Measurements from ENCODE around the gene DLGAP1. TPM values are rescaled to one million over a fixed set of nuclear protein-coding genes. Genes with fewer than 3 reads are reported as not detected.

Gene DLGAP1
- total RNA-seq, 1 experiment from 2014 or later: 0.07 TPM

DNA sequence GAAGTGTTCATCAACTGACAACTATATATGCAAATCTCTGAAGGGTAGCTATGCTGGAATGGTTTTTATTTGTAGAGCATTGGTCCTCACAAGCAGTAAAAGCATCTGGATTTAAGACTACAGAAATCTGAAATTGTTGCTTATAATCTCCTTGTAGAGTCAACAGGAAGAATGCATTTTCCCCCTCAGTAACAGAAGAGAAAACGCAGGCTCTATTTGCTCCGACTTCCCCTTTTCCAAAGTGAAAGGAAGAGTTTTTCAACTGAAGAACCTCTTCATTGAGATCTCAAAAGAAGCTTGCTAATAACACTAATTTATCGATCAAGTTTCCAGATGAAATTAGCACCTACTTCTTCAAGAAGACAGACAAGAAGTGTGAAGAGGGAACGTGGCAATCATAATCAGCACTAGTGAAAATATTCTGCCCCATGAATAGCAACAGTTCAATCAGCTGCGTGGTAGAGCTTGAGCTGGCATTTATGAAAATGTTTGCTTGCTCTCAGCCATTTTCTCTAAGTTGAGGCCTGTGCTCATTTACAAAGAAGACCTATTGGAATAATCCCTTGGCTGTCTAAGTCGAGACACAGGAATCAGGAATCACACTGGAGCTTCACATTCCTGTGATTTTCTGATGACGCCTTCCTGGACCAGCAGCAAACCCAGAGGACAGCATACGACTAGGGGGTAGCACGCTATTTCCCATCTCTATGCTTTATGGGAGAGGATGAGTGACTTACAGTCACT lies 961.4 kb downstream of the DLGAP1 start:
- ChIA-PET CTCF (interaction anchor here (0.6 to 1.2 kb wide), 3 partner anchors 12 to 550 kb away, joined by 3 to 4 read pairs (median 3); no protein-coding TSS in a partner anchor), POLR2A (no interaction called here)
- no peak overlapping the region for H3K4me3 Mint-ChIP-seq (ENCODE audit: unreplicated experiment)
- H3K27me3 Mint-ChIP-seq (ENCODE audit: insufficient read depth, unreplicated experiment): no peaks in the 10 kb centered on the region
- Histone ChIP-seq H3K9me3 (no peaks in the 10 kb centered on the region), H3K36me3 (ENCODE audit: control insufficient read depth, insufficient read depth, low read length) (no peaks in the 10 kb centered on the region), H3K27me3 (replicated peaks; ENCODE audit: control insufficient read depth, insufficient read depth, low read length) (no peaks in the 10 kb centered on the region), H3K4me3 (ENCODE audit: low read depth, low read length) (no peak overlapping the region), H3K4me1 (peaks cover 12% of the 10 kb centered on the region)
- no peaks in the 10 kb centered on the region for H3K9me3 Mint-ChIP-seq (ENCODE audit: unreplicated experiment)
- H3K27ac Mint-ChIP-seq (ENCODE audit: unreplicated experiment): no peak overlapping the region
- H3K36me3 Mint-ChIP-seq (ENCODE audit: insufficient read depth, unreplicated experiment): no peaks in the 10 kb centered on the region
- no peak for DNase-seq
- intact Hi-C loops (cut with micrococcal nuclease; ENCODE audit: unreplicated experiment): no loop called here
- no peak for TF ChIP-seq CTCF (IDR thresholded peaks at IDR 0.05; ENCODE audit: insufficient read depth in 1 of 2, low read depth in 1 of 2, low read length in 1 of 2, severe bottlenecking in 1 of 2, unreplicated experiment in 1 of 2)
- H3K4me1 Mint-ChIP-seq (ENCODE audit: low read depth, unreplicated experiment): peaks cover 18% of the 10 kb centered on the region
- BruUV-seq (replicated peaks): no TSS peak

DNA sequence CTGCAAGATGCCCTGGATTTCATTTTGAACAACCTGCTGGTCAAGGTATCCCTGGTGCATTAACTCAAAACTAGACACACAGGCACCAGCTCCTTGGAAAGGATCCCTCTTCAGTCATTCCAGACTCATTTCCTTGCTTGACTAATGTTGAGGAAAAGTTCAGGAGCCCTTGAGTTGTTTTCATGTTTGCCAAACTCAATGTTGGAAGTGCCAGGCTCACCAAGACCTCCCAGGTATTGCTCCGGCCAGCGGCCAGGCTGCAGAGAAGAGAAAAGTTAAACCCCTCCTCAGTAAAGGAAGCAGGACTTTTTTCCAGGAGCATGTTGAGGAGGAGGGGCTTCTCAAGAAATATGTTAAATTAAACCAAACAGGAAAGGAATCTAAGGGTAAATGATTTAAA lies 962.4 kb downstream of the DLGAP1 start:
- POLR2A ChIA-PET: no interaction called here
- TF ChIP-seq CTCF (IDR thresholded peaks at IDR 0.05; ENCODE audit: insufficient read depth in 1 of 2, low read depth in 1 of 2, low read length in 1 of 2, severe bottlenecking in 1 of 2, unreplicated experiment in 1 of 2): no peak
- intact Hi-C loops (cut with micrococcal nuclease; ENCODE audit: unreplicated experiment): no loop called here

GRCh38 chr18:3491981-3492555 lies 963.0 kb downstream of the DLGAP1 start:
- POLR2A ChIA-PET: no interaction called here
- peaks cover 12% of the 10 kb centered on the region for H3K4me1 ChIP-seq
- no peak overlapping the region for H3K4me3 Mint-ChIP-seq (ENCODE audit: unreplicated experiment)
- H3K4me1 Mint-ChIP-seq (ENCODE audit: low read depth, unreplicated experiment): peaks cover 14% of the 10 kb centered on the region
- H3K9me3 ChIP-seq: no peaks in the 10 kb centered on the region
- no peaks in the 10 kb centered on the region for H3K27me3 Mint-ChIP-seq (ENCODE audit: insufficient read depth, unreplicated experiment)
- H3K36me3 ChIP-seq (ENCODE audit: control insufficient read depth, insufficient read depth, low read length): no peaks in the 10 kb centered on the region
- no TSS peak for BruUV-seq (replicated peaks)
- no peak overlapping the region for H3K4me3 ChIP-seq (ENCODE audit: low read depth, low read length)
- no peaks in the 10 kb centered on the region for H3K27me3 ChIP-seq (replicated peaks; ENCODE audit: control insufficient read depth, insufficient read depth, low read length)
- no peaks in the 10 kb centered on the region for H3K9me3 Mint-ChIP-seq (ENCODE audit: unreplicated experiment)
- CTCF ChIA-PET: interaction anchor here (1.0 kb wide), 1 partner anchor 10 kb away, joined by 3 read pairs; no protein-coding TSS in a partner anchor
- H3K27ac Mint-ChIP-seq (ENCODE audit: unreplicated experiment): no peak overlapping the region
- no peaks in the 10 kb centered on the region for H3K36me3 Mint-ChIP-seq (ENCODE audit: insufficient read depth, unreplicated experiment)
- intact Hi-C loops (cut with micrococcal nuclease; ENCODE audit: unreplicated experiment): no loop called here
- TF ChIP-seq CTCF (IDR thresholded peaks at IDR 0.05; ENCODE audit: insufficient read depth in 1 of 2, low read depth in 1 of 2, low read length in 1 of 2, severe bottlenecking in 1 of 2, unreplicated experiment in 1 of 2): no peak
- DNase-seq: no peak

More for the DNA sequence above, 962.4 kb downstream of the DLGAP1 start:
- Mint-ChIP-seq H3K4me1 (ENCODE audit: low read depth, unreplicated experiment) (peaks cover 14% of the 10 kb centered on the region), H3K9me3 (ENCODE audit: unreplicated experiment) (no peaks in the 10 kb centered on the region), H3K36me3 (ENCODE audit: insufficient read depth, unreplicated experiment) (no peaks in the 10 kb centered on the region), H3K27me3 (ENCODE audit: insufficient read depth, unreplicated experiment) (no peaks in the 10 kb centered on the region), H3K27ac (ENCODE audit: unreplicated experiment) (no peak overlapping the region), H3K4me3 (ENCODE audit: unreplicated experiment) (no peak overlapping the region)
- no peaks in the 10 kb centered on the region for H3K36me3 ChIP-seq (ENCODE audit: control insufficient read depth, insufficient read depth, low read length)
- no peak overlapping the region for H3K4me3 ChIP-seq (ENCODE audit: low read depth, low read length)
- no peaks in the 10 kb centered on the region for H3K27me3 ChIP-seq (replicated peaks; ENCODE audit: control insufficient read depth, insufficient read depth, low read length)
- peaks cover 12% of the 10 kb centered on the region for H3K4me1 ChIP-seq
- H3K9me3 ChIP-seq: no peaks in the 10 kb centered on the region
- CTCF ChIA-PET: no interaction called here
- no peak for DNase-seq
- no TSS peak for BruUV-seq (replicated peaks)

Data from Caco-2 (cell line).